ENCODE measurements around the gene OPCML.

- TF ChIP-seq CTCF (IDR thresholded peaks at IDR 0.05; ENCODE audit: insufficient read depth, low read length) (no peak), GABPA (IDR thresholded peaks at IDR 0.05; ENCODE audit: low read depth) (no peak), REST (IDR thresholded peaks at IDR 0.05; ENCODE audit: insufficient replicate concordance, low read depth) (no peak), POLR2AphosphoS5 (IDR thresholded peaks at IDR 0.05; ENCODE audit: low read depth) (no peak), SPI1 (IDR thresholded peaks at IDR 0.05; ENCODE audit: borderline replicate concordance, low read depth) (no peak)
These were observed 170.1 kb downstream of the OPCML start for GRCh38 chr11:133362156-133362555.

Data from HL-60 (cell line).